IMR-90 (cell line): ENCODE measurements around the gene ANKS3. TPM values are rescaled to one million over a fixed set of nuclear protein-coding genes. Genes with fewer than 3 reads are reported as not detected.

Source experiments
- ATAC-seq: fragments of 200-7000 bp; cut with Tn5 transposase; 2 replicates; pipeline ENCODE4 v1.9.1; 2020; ENCODE audit warnings: low read depth, mild to moderate bottlenecking, moderate library complexity
- BruUV-seq: library from RNA; stranded (reverse); fragments of 400-500 nt; replicated peaks from 2 replicates; lab custom pipeline; 2021; lab: Mats Ljungman, UMichigan
- CTCF ChIA-PET: fragments of 300-600 bp; formaldehyde crosslinking; extraction: SDS; loops from one replicate; lab custom pipeline; 2021; ENCODE audit warnings: antibody characterized with exemption; lab: Yijun Ruan, JAX
- POLR2A ChIA-PET: fragments of 300-600 bp; sonication (Branson Sonifier 250); formaldehyde crosslinking; loops from one replicate; lab custom pipeline; 2022; ENCODE audit warnings: antibody characterized with exemption; ENCODE audit not compliant: unreplicated experiment; lab: Charles Lee
- DNase-seq: peaks from one replicate; pipeline ENCODE4 v3.0.0; 2013
- H2AFZ ChIP-seq: replicated peaks from 2 replicates; pipeline ENCODE3; 2013; ENCODE audit warnings: low read length, mild to moderate bottlenecking; ENCODE audit not compliant: poor library complexity
- H2AK5ac ChIP-seq: 2 replicates; pipeline ENCODE4 v1.6.1; 2013; ENCODE audit warnings: low read depth, low read length, inconsistent platforms
- H2AK9ac ChIP-seq: replicated peaks from 2 replicates; pipeline ENCODE3; 2013; ENCODE audit warnings: mild to moderate bottlenecking, low read depth, low read length, moderate library complexity; ENCODE audit not compliant: poor library complexity
- H2BK120ac ChIP-seq: 2 replicates; pipeline ENCODE4 v1.6.1; 2013; ENCODE audit warnings: low read depth, low read length, inconsistent platforms
- H2BK15ac ChIP-seq: 3 replicates; pipeline ENCODE4 v1.6.1; 2013; ENCODE audit warnings: low read depth, low read length, inconsistent platforms
- H2BK20ac ChIP-seq: 2 replicates; pipeline ENCODE4 v1.6.1; 2013; ENCODE audit warnings: low read depth, mild to moderate bottlenecking, inconsistent platforms, low read length, moderate library complexity
- H2BK5ac ChIP-seq: 2 replicates; pipeline ENCODE4 v1.6.1; 2013; ENCODE audit warnings: mild to moderate bottlenecking, low read depth, low read length, inconsistent platforms; ENCODE audit not compliant: poor library complexity, severe bottlenecking
- H3K14ac ChIP-seq: replicated peaks from 2 replicates; pipeline ENCODE4 v1.6.1; 2013; ENCODE audit warnings: low read depth, low read length, inconsistent platforms
- H3K18ac ChIP-seq: 2 replicates; pipeline ENCODE4 v1.6.1; 2013; ENCODE audit warnings: low read depth, low read length, control low read depth
- H3K23ac ChIP-seq: 2 replicates; pipeline ENCODE4 v1.6.1; 2013; ENCODE audit warnings: low read depth, low read length, inconsistent platforms
- H3K27ac ChIP-seq: 2 replicates; pipeline ENCODE4 v1.5.1; 2013; ENCODE audit warnings: mild to moderate bottlenecking, control low read depth, low read length; ENCODE audit not compliant: insufficient read depth
- H3K27me3 ChIP-seq: 2 replicates; pipeline ENCODE4 v1.6.1; 2013; ENCODE audit warnings: low read length; ENCODE audit not compliant: control insufficient read depth, insufficient read depth
- H3K36me3 ChIP-seq: 2 replicates; pipeline ENCODE4 v1.6.1; 2013; ENCODE audit warnings: low read length, mixed read lengths; ENCODE audit not compliant: control insufficient read depth, insufficient read depth
- H3K4ac ChIP-seq: 2 replicates; pipeline ENCODE4 v1.6.1; 2013; ENCODE audit warnings: low read depth, low read length, inconsistent platforms
- H3K4me1 ChIP-seq: 2 replicates; pipeline ENCODE4 v1.6.1; 2013; ENCODE audit warnings: low read length, mixed read lengths; ENCODE audit not compliant: control insufficient read depth, insufficient read depth
- H3K4me2 ChIP-seq: 2 replicates; pipeline ENCODE4 v1.6.1; 2013; ENCODE audit warnings: low read depth, mild to moderate bottlenecking, control low read depth, low read length, moderate library complexity
- H3K4me3 ChIP-seq: 2 replicates; pipeline ENCODE4 v1.5.1; 2013; ENCODE audit warnings: low read depth, mild to moderate bottlenecking, control low read depth, low read length, moderate library complexity; ENCODE audit not compliant: insufficient read depth
- H3K56ac ChIP-seq: 2 replicates; pipeline ENCODE4 v1.6.1; 2013; ENCODE audit warnings: low read length, inconsistent platforms; ENCODE audit not compliant: insufficient read depth; ENCODE audit errors: extremely low read depth
- H3K79me1 ChIP-seq, 2 experiments: 2 replicates each; pipeline ENCODE4 v1.6.1; 2013; ENCODE audit warnings: low read length in 2 of 2, inconsistent platforms in 1 of 2, low read depth in 1 of 2
- H3K9ac ChIP-seq: 2 replicates; pipeline ENCODE4 v1.6.1; 2013; ENCODE audit warnings: low read depth, low read length, control low read depth
- H3K9me1 ChIP-seq: 2 replicates; pipeline ENCODE4 v1.6.1; 2013; ENCODE audit warnings: low read length, inconsistent platforms; ENCODE audit not compliant: insufficient read depth
- H3K9me3 ChIP-seq: 2 replicates; pipeline ENCODE4 v1.6.1; 2013; ENCODE audit warnings: low read length; ENCODE audit not compliant: control insufficient read depth, insufficient read depth
- H4K20me1 ChIP-seq: 2 replicates; pipeline ENCODE4 v1.6.1; 2013; ENCODE audit warnings: low read length, inconsistent platforms; ENCODE audit not compliant: insufficient read depth
- H4K5ac ChIP-seq: 2 replicates; pipeline ENCODE4 v1.6.1; 2013; ENCODE audit warnings: mild to moderate bottlenecking, low read depth, low read length, control low read depth
- H4K8ac ChIP-seq, 2 experiments: 2 replicates each; pipeline ENCODE4 v1.6.1; 2013; ENCODE audit warnings: low read depth in 2 of 2, low read length in 2 of 2, control low read depth in 1 of 2, inconsistent platforms in 1 of 2
- H4K91ac ChIP-seq: 2 replicates; pipeline ENCODE4 v1.6.1; 2013; ENCODE audit warnings: low read depth, low read length, inconsistent platforms; ENCODE audit not compliant: insufficient read depth
- BHLHE40 ChIP-seq: fragments of 150-350 bp; IDR thresholded peaks from 2 replicates; pipeline ENCODE4 v1.6.1; 2016; ENCODE audit warnings: mild to moderate bottlenecking, low read depth, low read length
- CEBPB ChIP-seq: IDR thresholded peaks from 2 replicates; pipeline ENCODE4 v1.6.1; 2012; ENCODE audit warnings: low read depth, low read length, improper control_type of control experiment
- CHD1 ChIP-seq: IDR thresholded peaks from 2 replicates; pipeline ENCODE4 v1.6.1; 2012; ENCODE audit warnings: low read depth, low read length, improper control_type of control experiment
- CTCF ChIP-seq: conservative IDR thresholded peaks from 2 replicates; pipeline ENCODE4 v1.5.1; 2012; ENCODE audit warnings: mild to moderate bottlenecking, low read depth, low read length, improper control_type of control experiment
- FOS ChIP-seq: fragments of 150-350 bp; IDR thresholded peaks from 2 replicates; pipeline ENCODE4 v1.6.1; 2016; ENCODE audit warnings: low read depth, low read length
- MAFK ChIP-seq: IDR thresholded peaks from 2 replicates; pipeline ENCODE4 v1.6.1; 2012; ENCODE audit warnings: low read depth, low read length, improper control_type of control experiment
- MAZ ChIP-seq: IDR thresholded peaks from 2 replicates; pipeline ENCODE4 v1.6.1; 2012; ENCODE audit warnings: low read depth, mild to moderate bottlenecking, low read length, improper control_type of control experiment, moderate library complexity, borderline replicate concordance
- MXI1 ChIP-seq: IDR thresholded peaks from 2 replicates; pipeline ENCODE4 v1.6.1; 2012; ENCODE audit warnings: low read depth, mild to moderate bottlenecking, low read length, moderate library complexity, borderline replicate concordance
- NFE2L2 ChIP-seq: fragments of 150-350 bp; IDR thresholded peaks from 2 replicates; pipeline ENCODE4 v1.6.1; 2016; ENCODE audit warnings: low read depth, mild to moderate bottlenecking, low read length
- POLR2A ChIP-seq: IDR thresholded peaks from 2 replicates; pipeline ENCODE4 v1.6.1; 2012; ENCODE audit warnings: mild to moderate bottlenecking, low read depth, low read length
- RAD21 ChIP-seq: IDR thresholded peaks from 2 replicates; pipeline ENCODE4 v1.6.1; 2012; ENCODE audit warnings: low read length, improper control_type of control experiment
- RCOR1 ChIP-seq: IDR thresholded peaks from 2 replicates; pipeline ENCODE4 v1.6.1; 2012; ENCODE audit warnings: mild to moderate bottlenecking, low read length, improper control_type of control experiment; ENCODE audit not compliant: insufficient replicate concordance
- RFX5 ChIP-seq: IDR thresholded peaks from 2 replicates; pipeline ENCODE4 v1.8.0; 2012; ENCODE audit warnings: low read depth, mild to moderate bottlenecking, low read length, moderate library complexity
- SMC3 ChIP-seq: fragments of 150-350 bp; IDR thresholded peaks from 2 replicates; pipeline ENCODE4 v1.6.1; 2016; ENCODE audit warnings: low read depth, mild to moderate bottlenecking, antibody characterized with exemption, low read length, moderate library complexity
- USF2 ChIP-seq: fragments of 150-350 bp; IDR thresholded peaks from 2 replicates; pipeline ENCODE4 v1.6.1; 2017; ENCODE audit warnings: mild to moderate bottlenecking, antibody characterized with exemption, low read length, low read depth
- WGBS, 2 experiments: methylation state at CpG; one replicate each; pipeline versions ENCODE4 v1.1.5 to v1.1.7; 2013; ENCODE audit warnings: missing lambda C conversion rate in 2 of 2; ENCODE audit not compliant: insufficient read length in 1 of 2; ENCODE audit errors: extremely low coverage in 2 of 2; 5-methylcytosine and 5-hydroxymethylcytosine counted together
- dilution Hi-C: fragments of 300-500 bp; cut with HindIII; formaldehyde crosslinking; loops from one replicate; pipeline ENCODE4 v1.14.3; 2018; ENCODE audit warnings: low sequenced_read_pairs; ENCODE audit not compliant: unreplicated experiment
- in situ Hi-C: fragments of 300-500 bp; cut with MboI; formaldehyde crosslinking; loops from 3 replicates; pipeline ENCODE4 v1.14.3; 2019; ENCODE audit warnings: low sequenced_read_pairs, inconsistent platforms, mixed read lengths
- intact Hi-C: fragments of 100-400 bp; cut with micrococcal nuclease; formaldehyde crosslinking; loops from 2 replicates; pipeline ENCODE4 v1.10.0; 2022
- polyA plus RNA-seq, 3 experiments: library from polyadenylated mRNA; depleted of rRNA; stranded (reverse); fragments of >200 nt; gene quantifications; 2 replicates each; pipeline ENCODE4 v1.2.3, GENCODE V29; 2012; ENCODE audit warnings: low replicate concordance in 1 of 3
- total RNA-seq: library from RNA; depleted of rRNA; stranded (reverse); fragments of >200 nt; gene quantifications from 2 replicates; pipeline ENCODE4 v1.2.3, GENCODE V29; 2012
- TF ChIP-seq, protein P1 (sequence below): fragments of 150-350 bp; IDR thresholded peaks from 2 replicates; pipeline ENCODE4 v1.6.1; 2016; ENCODE audit warnings: low read depth, mild to moderate bottlenecking, low read length, moderate library complexity, borderline replicate concordance

ANKS3 gene
- total and polyA plus RNA-seq, 2 of the 4 experiments (the other 2 are of a cell fraction): 24.4 to 25.0 TPM

DNA sequence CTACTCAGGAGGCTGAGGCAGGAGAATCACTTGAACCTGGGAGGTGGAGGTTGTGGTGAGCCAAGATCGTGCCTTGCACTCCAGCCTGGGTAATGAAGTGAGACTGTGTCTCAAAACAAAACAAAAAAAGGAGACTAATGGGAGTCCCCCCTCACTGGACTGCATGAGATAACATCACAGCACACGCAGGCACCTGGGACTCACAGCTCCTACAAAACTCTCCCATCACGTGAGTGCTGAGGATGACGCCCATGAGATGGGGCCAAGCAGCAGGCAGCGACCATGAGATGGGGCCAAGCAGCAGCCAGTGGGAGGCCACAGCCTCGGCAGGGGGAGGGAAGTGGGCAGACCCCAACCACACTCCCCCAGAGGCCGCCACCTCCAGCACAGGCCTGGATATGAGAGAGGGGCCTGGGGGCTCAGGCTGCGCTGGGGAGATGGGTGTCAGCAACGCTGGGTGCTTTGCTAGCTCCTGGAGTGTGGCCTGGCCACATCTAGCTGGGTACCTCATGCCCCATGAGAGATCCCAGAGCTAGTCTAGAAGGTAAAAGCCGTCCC lies 15.7 kb upstream of the ANKS3 start:
- Histone ChIP-seq H3K9me3 (peaks cover 1% of the 10 kb centered on the region), H3K4me2 (no peak overlapping the region), H2AK9ac (peak overlapping the region; percentile 55), H3K4ac (no peak overlapping the region), H3K9ac (no peak overlapping the region), H3K14ac (no peak overlapping the region), H2BK5ac (no peak overlapping the region), H2BK20ac (no peak overlapping the region), H2AK5ac (no peak overlapping the region), H3K23ac (no peak overlapping the region), H4K5ac (no peak overlapping the region), H4K20me1 (peaks cover 2% of the 10 kb centered on the region; the same call in 1 of the 2 replicates), H3K9me1 (no peaks in the 10 kb centered on the region), H3K4me1 (no peaks in the 10 kb centered on the region), H3K27me3 (no peaks in the 10 kb centered on the region), H4K8ac (no peak overlapping the region), H3K18ac (no peak overlapping the region), H3K27ac (no peak overlapping the region), H3K4me3 (no peak overlapping the region), H3K56ac (no peak overlapping the region), H2BK120ac (no peak overlapping the region), H2BK15ac (no peak overlapping the region), H2AFZ (no peak overlapping the region), H4K91ac (no peak overlapping the region), H3K36me3 (peaks cover 37% of the 10 kb centered on the region), H3K79me1 (peaks cover 0 to 4% of the 10 kb centered on the region in 2 experiments; a peak in 1 of 4 replicates)
- in situ Hi-C loops (no loop called here), dilution Hi-C loops (no loop called here), intact Hi-C loops (no loop called here)
- POLR2A ChIA-PET: no interaction called here
- ATAC-seq (no peak), DNase-seq (no peak)
- CTCF ChIA-PET: interaction anchor here (0.6 kb wide), 1 partner anchor 12 kb away, joined by 3 read pairs; no protein-coding TSS in a partner anchor
- no peak for TF ChIP-seq MAZ
- TF ChIP-seq USF2: no peak
- no peak for TF ChIP-seq CEBPB
- no peak for TF ChIP-seq RFX5
- no peak for TF ChIP-seq CHD1
- TF ChIP-seq BHLHE40: no peak
- TF ChIP-seq SMC3: no peak
- no peak for TF ChIP-seq MXI1
- TF ChIP-seq FOS: no peak
- TF ChIP-seq POLR2A: no peak
- TF ChIP-seq MAFK: no peak
- no peak for TF ChIP-seq RCOR1
- TF ChIP-seq, protein P1, sequence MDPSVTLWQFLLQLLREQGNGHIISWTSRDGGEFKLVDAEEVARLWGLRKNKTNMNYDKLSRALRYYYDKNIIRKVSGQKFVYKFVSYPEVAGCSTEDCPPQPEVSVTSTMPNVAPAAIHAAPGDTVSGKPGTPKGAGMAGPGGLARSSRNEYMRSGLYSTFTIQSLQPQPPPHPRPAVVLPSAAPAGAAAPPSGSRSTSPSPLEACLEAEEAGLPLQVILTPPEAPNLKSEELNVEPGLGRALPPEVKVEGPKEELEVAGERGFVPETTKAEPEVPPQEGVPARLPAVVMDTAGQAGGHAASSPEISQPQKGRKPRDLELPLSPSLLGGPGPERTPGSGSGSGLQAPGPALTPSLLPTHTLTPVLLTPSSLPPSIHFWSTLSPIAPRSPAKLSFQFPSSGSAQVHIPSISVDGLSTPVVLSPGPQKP: no peak
- no peak for TF ChIP-seq RAD21
- no peak for TF ChIP-seq NFE2L2
- TF ChIP-seq CTCF: no peak
- WGBS, 2 experiments: 92% methylated on average over 2 of the region's 10 CpGs; no CpG with 5 or more reads in 1 of the 2 experiments
- no TSS peak for BruUV-seq
